ENCODE data around the gene NHS.

The NHS gene

GRCh38 chrX:17779434-17779833 lies 404.4 kb downstream of the NHS start:
- no peak for DNase-seq (ENCODE audit: low read depth in 2 of 2)

Data from stimulated activated CD4-positive, alpha-beta T cell treated with anti-CD3 and anti-CD28 coated beads, Interleukin-15, amount 100 ng/mL, for 48 hours (primary cell).